ENCODE measurements around the gene ACTL10. TPM values are rescaled to one million over a fixed set of nuclear protein-coding genes. Genes with fewer than 3 reads are reported as not detected.

ACTL10 gene
- total and polyA plus RNA-seq, 2 of the 13 experiments (the other 11 are each of a cell fraction or from before 2014, with no cell fraction given): not detected

DNA sequence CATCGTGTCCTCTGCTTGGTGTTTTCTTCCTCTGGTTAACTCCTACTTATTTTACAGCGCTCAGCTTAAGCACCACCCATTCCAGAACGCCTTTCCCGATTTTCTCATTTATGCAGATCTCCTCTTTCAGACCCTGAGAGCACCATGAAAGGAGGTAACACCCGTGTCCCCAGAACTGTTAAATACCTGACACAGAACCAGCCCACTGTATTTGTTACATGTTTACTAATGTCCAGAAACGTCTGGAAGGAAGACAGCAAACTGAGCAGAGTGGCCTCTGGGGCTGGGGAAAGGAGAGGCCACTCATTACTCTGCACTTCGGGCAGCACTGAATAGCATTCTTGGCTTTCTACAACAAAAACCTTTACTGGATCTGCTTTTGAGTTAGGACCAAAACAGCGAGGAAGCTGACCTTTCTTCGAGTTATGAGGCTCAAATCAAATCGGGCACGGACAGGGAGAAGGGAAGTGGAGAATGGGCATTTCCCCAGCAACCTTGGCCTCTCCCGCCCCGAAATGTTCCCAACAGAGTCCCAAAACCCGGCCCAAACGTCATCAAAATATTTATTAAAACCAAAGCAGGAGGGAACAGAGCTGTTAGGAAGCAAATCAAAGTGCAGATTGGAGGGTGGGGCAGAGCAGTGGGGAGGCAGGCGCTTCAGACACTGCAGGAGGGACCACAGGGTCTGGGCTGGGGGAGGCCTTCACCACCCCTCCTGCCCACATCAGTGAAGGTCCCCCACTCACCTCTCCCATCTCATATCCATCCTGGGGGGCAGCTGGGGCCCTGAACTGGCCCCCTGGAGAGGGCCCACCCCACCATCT lies 8.6 kb downstream of the ACTL10 start (continued):
- TF ChIP-seq NFATC3 (CRISPR knock-in tag; IDR thresholded peaks at IDR 0.05) (0 out of 2 replicates have a peak, but pooled peaks have one; percentile 37), ZBTB42 (CRISPR knock-in tag; IDR thresholded peaks at IDR 0.05) (no peak), ELF1 (CRISPR knock-in tag; IDR thresholded peaks at IDR 0.05) (0 out of 2 replicates have a peak, but pooled peaks have one; percentile 6), ZNF264 (CRISPR knock-in tag; IDR thresholded peaks at IDR 0.05) (0 out of 2 replicates have a peak, but pooled peaks have one; percentile 2), KDM6A (CRISPR knock-in tag; IDR thresholded peaks at IDR 0.05; ENCODE audit: low read depth) (no peak), ZNF12 (CRISPR knock-in tag; IDR thresholded peaks at IDR 0.05) (no peak), SIN3A (IDR thresholded peaks at IDR 0.05; ENCODE audit: borderline replicate concordance, low read depth, low read length) (0 out of 2 replicates have a peak, but pooled peaks have one; percentile 12), CCAR2 (optimal IDR thresholded peaks at IDR 0.05; ENCODE audit: low read depth, low read length) (no peak), GATAD1 (CRISPR knock-in tag; IDR thresholded peaks at IDR 0.05) (0 out of 2 replicates have a peak, but pooled peaks have one; percentile 18), ZNF780A (CRISPR knock-in tag; IDR thresholded peaks at IDR 0.05) (no peak), PAWR (CRISPR knock-in tag; IDR thresholded peaks at IDR 0.05; ENCODE audit: borderline replicate concordance) (0 out of 2 replicates have a peak, but pooled peaks have one; percentile 13)
- TF ChIP-seq, protein P1, sequence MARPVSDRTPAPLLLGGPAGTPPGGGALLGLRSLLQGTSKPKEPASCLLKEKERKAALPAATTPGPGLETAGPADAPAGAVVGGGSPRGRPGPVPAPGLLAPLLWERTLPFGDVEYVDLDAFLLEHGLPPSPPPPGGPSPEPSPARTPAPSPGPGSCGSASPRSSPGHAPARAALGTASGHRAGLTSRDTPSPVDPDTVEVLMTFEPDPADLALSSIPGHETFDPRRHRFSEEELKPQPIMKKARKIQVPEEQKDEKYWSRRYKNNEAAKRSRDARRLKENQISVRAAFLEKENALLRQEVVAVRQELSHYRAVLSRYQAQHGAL (CRISPR knock-in tag; IDR thresholded peaks at IDR 0.05; ENCODE audit: not compliant biosample characterization): no peak
- TF ChIP-seq, protein P2, sequence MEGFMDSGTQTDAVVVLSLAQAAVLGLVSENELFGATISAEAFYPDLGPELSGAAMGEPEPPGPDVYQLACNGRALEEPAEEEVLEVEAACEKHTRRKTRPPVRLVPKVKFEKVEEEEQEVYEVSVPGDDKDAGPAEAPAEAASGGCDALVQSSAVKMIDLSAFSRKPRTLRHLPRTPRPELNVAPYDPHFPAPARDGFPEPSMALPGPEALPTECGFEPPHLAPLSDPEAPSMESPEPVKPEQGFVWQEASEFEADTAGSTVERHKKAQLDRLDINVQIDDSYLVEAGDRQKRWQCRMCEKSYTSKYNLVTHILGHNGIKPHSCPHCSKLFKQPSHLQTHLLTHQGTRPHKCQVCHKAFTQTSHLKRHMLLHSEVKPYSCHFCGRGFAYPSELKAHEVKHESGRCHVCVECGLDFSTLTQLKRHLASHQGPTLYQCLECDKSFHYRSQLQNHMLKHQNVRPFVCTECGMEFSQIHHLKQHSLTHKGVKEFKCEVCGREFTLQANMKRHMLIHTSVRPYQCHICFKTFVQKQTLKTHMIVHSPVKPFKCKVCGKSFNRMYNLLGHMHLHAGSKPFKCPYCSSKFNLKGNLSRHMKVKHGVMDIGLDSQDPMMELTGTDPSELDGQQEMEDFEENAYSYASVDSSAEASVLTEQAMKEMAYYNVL (CRISPR knock-in tag; IDR thresholded peaks at IDR 0.05; ENCODE audit: borderline replicate concordance): no peak
- TF ChIP-seq, protein P3, sequence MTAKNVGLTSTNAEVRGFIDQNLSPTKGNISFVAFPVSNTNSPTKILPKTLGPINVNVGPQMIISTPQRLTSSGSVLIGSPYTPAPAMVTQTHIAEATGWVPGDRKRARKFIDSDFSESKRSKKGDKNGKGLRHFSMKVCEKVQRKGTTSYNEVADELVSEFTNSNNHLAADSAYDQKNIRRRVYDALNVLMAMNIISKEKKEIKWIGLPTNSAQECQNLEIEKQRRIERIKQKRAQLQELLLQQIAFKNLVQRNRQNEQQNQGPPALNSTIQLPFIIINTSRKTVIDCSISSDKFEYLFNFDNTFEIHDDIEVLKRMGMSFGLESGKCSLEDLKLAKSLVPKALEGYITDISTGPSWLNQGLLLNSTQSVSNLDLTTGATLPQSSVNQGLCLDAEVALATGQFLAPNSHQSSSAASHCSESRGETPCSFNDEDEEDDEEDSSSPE (CRISPR knock-in tag; IDR thresholded peaks at IDR 0.05): 0 out of 2 replicates have a peak, but pooled peaks have one; percentile 16
- TF ChIP-seq, protein P4, sequence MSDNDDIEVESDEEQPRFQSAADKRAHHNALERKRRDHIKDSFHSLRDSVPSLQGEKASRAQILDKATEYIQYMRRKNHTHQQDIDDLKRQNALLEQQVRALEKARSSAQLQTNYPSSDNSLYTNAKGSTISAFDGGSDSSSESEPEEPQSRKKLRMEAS (IDR thresholded peaks at IDR 0.05): no peak
